GM18907 (cell line): ENCODE data around the gene FAM50A.
"Not testable (repeated sequence)": the region's sequence is repeated elsewhere in the genome, so short reads cannot be mapped to it uniquely, and the experiment has no call there.

Experiments
- ATAC-seq: cut with Tn5 transposase; IDR thresholded peaks from one replicate; pipeline ENCODE4 v1.9.1; 2021; ENCODE audit warnings: mild to moderate bottlenecking, moderate library complexity; ENCODE audit not compliant: unreplicated experiment

Gene FAM50A

GRCh38 chrX:154443992-154444754, at the start of gene FAM50A:
Gene FAM50A, plus strand, starts transcription at chrX:154444141. Its CDS starts 95 bp downstream, at chrX:154444236.
- ATAC-seq, result peak; percentile 57

- ATAC-seq, result not testable (repeated sequence)
Measured at GRCh38 chrX:154396363-154396762, 47.6 kb upstream of the FAM50A start.

- peak; percentile 48 for ATAC-seq
Measured at GRCh38 chrX:154396973-154397887, 46.7 kb upstream of the FAM50A start.

- peak; percentile 82 for ATAC-seq
Measured at GRCh38 chrX:154397888-154398667, 45.9 kb upstream of the FAM50A start, which contains the start of gene RPL10. Gene RPL10, plus strand, starts transcription at chrX:154398377. Its CDS starts 143 bp downstream, at chrX:154398520.

GRCh38 chrX:154398668-154399526, 45.0 kb upstream of the FAM50A start:
- ATAC-seq, result peak; percentile 17

- ATAC-seq, result no peak
Measured at GRCh38 chrX:154399527-154400368, 44.2 kb upstream of the FAM50A start.

GRCh38 chrX:154400369-154400817, 43.5 kb upstream of the FAM50A start:
- ATAC-seq, result not testable (repeated sequence)

- no peak for ATAC-seq
Measured at GRCh38 chrX:154401045-154401799, 42.7 kb upstream of the FAM50A start.

- no peak for ATAC-seq
Measured at GRCh38 chrX:154401918-154402621, 41.9 kb upstream of the FAM50A start.

GRCh38 chrX:154402622-154403127, 41.3 kb upstream of the FAM50A start:
- ATAC-seq, result no peak

GRCh38 chrX:154403192-154403591, 40.7 kb upstream of the FAM50A start:
- ATAC-seq, result no peak

GRCh38 chrX:154403858-154404257, 40.1 kb upstream of the FAM50A start:
- ATAC-seq, result no peak

GRCh38 chrX:154404625-154405192, 39.2 kb upstream of the FAM50A start:
- ATAC-seq, result no peak

GRCh38 chrX:154408659-154409221, 35.2 kb upstream of the FAM50A start:
- ATAC-seq, result peak; percentile 8

GRCh38 chrX:154409222-154409871, 34.6 kb upstream of the FAM50A start, which contains the start of gene DNASE1L1:
Gene DNASE1L1, minus strand, starts transcription at chrX:154409254. Its CDS starts 3,686 bp downstream, at chrX:154405568.
- ATAC-seq, result peak; percentile 41

- ATAC-seq, result peak; percentile 45
Measured at GRCh38 chrX:154411981-154412340, 32.0 kb upstream of the FAM50A start.
